ENCODE data around the gene GABRB1.

GRCh38 chr4:47031011-47031678, at the start of gene GABRB1:
- TF ChIP-seq, protein P1, sequence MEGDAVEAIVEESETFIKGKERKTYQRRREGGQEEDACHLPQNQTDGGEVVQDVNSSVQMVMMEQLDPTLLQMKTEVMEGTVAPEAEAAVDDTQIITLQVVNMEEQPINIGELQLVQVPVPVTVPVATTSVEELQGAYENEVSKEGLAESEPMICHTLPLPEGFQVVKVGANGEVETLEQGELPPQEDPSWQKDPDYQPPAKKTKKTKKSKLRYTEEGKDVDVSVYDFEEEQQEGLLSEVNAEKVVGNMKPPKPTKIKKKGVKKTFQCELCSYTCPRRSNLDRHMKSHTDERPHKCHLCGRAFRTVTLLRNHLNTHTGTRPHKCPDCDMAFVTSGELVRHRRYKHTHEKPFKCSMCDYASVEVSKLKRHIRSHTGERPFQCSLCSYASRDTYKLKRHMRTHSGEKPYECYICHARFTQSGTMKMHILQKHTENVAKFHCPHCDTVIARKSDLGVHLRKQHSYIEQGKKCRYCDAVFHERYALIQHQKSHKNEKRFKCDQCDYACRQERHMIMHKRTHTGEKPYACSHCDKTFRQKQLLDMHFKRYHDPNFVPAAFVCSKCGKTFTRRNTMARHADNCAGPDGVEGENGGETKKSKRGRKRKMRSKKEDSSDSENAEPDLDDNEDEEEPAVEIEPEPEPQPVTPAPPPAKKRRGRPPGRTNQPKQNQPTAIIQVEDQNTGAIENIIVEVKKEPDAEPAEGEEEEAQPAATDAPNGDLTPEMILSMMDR (IDR thresholded peaks at IDR 0.05; ENCODE audit: poor library complexity) = no peak
- no peak for TF ChIP-seq EZH2 (IDR thresholded peaks at IDR 0.05; ENCODE audit: borderline replicate concordance)
- no peak for TF ChIP-seq EZH2phosphoT487 (IDR thresholded peaks at IDR 0.05; ENCODE audit: low read depth, severe bottlenecking, unreplicated experiment)
